HEK293 (cell line): ENCODE measurements around the gene TUBGCP6.

ENCODE experiments used
- BCL11A ChIP-seq: fragments of 450-650 bp; formaldehyde crosslinking; IDR thresholded peaks from 2 replicates; pipeline ENCODE4 v1.5.1; 2016; ENCODE audit warnings: low read depth, missing biosample characterization, missing genetic modification characterization
- MYNN ChIP-seq: fragments of 450-650 bp; formaldehyde crosslinking; IDR thresholded peaks from 2 replicates; pipeline ENCODE4 v1.5.1; 2016; ENCODE audit warnings: missing biosample characterization, missing genetic modification characterization, borderline replicate concordance
- SP2 ChIP-seq: fragments of 450-650 bp; formaldehyde crosslinking; IDR thresholded peaks from 2 replicates; pipeline ENCODE4 v1.5.1; 2016; ENCODE audit warnings: missing biosample characterization, missing genetic modification characterization
- ZNF560 ChIP-seq: fragments of 450-650 bp; formaldehyde crosslinking; IDR thresholded peaks from 2 replicates; pipeline ENCODE4 v1.5.1; 2017; ENCODE audit warnings: missing biosample characterization, missing genetic modification characterization, borderline replicate concordance
- ZNF610 ChIP-seq: fragments of 450-650 bp; formaldehyde crosslinking; IDR thresholded peaks from 2 replicates; pipeline ENCODE4 v1.5.1; 2016; ENCODE audit warnings: missing biosample characterization, missing genetic modification characterization, borderline replicate concordance
- TF ChIP-seq, protein P1 (sequence below): fragments of 450-650 bp; formaldehyde crosslinking; IDR thresholded peaks from 2 replicates; pipeline ENCODE4 v1.5.1; 2016; ENCODE audit warnings: missing biosample characterization, missing genetic modification characterization
- TF ChIP-seq, protein P2 (sequence below): sonication (generic); formaldehyde crosslinking; IDR thresholded peaks from 2 replicates; pipeline ENCODE4 v1.8.1; 2022; ENCODE audit warnings: mild to moderate bottlenecking, moderate library complexity, missing genetic modification reagents

DNA sequence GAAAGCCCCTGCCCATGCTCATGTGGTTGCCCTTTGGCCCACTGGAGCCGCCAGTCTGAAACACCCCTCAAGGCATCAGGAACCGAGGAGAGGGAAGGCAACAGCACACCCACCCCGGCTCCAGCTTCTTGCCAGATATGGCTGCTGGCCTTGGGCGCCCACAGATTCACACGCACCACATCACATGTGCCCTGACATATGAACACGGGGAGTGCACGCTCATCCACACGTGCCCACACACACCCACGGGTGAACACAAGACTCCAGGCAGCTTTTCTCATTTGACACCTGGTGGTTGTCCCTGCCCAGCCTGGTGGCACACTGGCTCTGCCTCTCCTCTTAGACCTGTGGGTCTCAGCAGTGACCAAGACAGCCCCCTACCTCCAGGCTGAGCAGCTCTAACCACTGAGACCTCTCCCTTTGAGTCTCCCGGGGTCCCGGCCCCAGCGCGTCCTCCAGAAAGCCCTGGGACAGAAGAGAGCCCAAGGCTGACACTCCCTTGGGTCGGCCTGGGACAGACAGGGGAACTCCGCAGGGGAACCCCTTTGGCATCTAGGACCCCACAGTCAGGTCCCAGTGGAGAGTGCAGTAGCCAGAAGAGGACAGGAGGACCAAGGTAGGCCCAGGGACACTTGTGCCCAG lies 19.4 kb upstream of the TUBGCP6 start:
- no peak for TF ChIP-seq ZNF610 (tag by site-specific recombination)
- TF ChIP-seq BCL11A (tag by site-specific recombination) = no peak
- TF ChIP-seq, protein P1, sequence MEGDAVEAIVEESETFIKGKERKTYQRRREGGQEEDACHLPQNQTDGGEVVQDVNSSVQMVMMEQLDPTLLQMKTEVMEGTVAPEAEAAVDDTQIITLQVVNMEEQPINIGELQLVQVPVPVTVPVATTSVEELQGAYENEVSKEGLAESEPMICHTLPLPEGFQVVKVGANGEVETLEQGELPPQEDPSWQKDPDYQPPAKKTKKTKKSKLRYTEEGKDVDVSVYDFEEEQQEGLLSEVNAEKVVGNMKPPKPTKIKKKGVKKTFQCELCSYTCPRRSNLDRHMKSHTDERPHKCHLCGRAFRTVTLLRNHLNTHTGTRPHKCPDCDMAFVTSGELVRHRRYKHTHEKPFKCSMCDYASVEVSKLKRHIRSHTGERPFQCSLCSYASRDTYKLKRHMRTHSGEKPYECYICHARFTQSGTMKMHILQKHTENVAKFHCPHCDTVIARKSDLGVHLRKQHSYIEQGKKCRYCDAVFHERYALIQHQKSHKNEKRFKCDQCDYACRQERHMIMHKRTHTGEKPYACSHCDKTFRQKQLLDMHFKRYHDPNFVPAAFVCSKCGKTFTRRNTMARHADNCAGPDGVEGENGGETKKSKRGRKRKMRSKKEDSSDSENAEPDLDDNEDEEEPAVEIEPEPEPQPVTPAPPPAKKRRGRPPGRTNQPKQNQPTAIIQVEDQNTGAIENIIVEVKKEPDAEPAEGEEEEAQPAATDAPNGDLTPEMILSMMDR (tag by site-specific recombination) = no peak
- TF ChIP-seq, protein P2, sequence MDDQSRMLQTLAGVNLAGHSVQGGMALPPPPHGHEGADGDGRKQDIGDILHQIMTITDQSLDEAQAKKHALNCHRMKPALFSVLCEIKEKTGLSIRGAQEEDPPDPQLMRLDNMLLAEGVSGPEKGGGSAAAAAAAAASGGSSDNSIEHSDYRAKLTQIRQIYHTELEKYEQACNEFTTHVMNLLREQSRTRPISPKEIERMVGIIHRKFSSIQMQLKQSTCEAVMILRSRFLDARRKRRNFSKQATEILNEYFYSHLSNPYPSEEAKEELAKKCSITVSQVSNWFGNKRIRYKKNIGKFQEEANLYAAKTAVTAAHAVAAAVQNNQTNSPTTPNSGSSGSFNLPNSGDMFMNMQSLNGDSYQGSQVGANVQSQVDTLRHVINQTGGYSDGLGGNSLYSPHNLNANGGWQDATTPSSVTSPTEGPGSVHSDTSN = no peak
- no peak for TF ChIP-seq ZNF560 (tag by site-specific recombination)
- no peak for TF ChIP-seq MYNN
- TF ChIP-seq SP2 (tag by site-specific recombination) = no peak
